Measurements from ENCODE around the gene CALD1. TPM values are rescaled to one million over a fixed set of nuclear protein-coding genes. Genes with fewer than 3 reads are reported as not detected.

CALD1 gene
- polyA plus RNA-seq, 1 donor from 2014 or later: 8.0 TPM

DNA sequence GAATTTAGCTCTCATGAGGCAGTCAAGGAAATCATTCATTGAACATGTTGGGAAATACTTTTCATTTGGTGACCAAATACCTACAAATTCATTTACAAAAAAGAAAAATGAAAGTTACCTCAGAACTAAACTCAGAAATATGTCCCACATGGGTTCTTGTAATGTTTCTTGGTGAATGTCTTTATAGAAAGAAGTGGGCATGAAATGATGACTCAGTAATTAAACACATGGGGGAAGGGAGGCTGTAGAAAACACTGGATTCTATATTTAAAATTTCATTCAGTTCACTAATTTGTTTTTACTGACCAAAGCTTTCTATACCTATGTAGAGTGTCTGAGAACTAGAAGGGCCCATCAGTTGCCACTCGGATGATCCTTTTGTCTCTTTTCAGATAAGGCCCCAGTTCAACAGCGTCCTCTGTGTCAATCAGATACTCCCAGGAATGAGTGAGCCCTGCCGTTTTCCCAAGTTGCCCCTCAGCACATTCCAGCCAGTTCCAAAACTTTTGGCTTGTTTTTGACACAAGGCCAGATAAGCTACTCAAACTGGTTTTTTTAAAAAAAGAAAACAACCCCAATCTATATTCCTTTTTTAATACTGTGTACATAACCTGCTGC, 157.6 kb downstream of the CALD1 start:
- no peak overlapping the region for H2AFZ ChIP-seq (ENCODE audit: low read depth, low read length)
- no peaks in the 10 kb centered on the region for H4K20me1 ChIP-seq (ENCODE audit: insufficient read depth)
- H3K27me3 ChIP-seq (ENCODE audit: insufficient read depth, low read depth, low read length): no peaks in the 10 kb centered on the region
- no peak overlapping the region for H3K4me2 ChIP-seq (ENCODE audit: low read length)
- H3F3A ChIP-seq (ENCODE audit: insufficient read depth, low read length, poor library complexity, severe bottlenecking): no peaks in the 10 kb centered on the region
- H3K27ac ChIP-seq (ENCODE audit: low read length): no peak overlapping the region
- no peaks in the 10 kb centered on the region for H3K9me2 ChIP-seq (ENCODE audit: insufficient read depth, low read length)
- TF ChIP-seq, protein P1, sequence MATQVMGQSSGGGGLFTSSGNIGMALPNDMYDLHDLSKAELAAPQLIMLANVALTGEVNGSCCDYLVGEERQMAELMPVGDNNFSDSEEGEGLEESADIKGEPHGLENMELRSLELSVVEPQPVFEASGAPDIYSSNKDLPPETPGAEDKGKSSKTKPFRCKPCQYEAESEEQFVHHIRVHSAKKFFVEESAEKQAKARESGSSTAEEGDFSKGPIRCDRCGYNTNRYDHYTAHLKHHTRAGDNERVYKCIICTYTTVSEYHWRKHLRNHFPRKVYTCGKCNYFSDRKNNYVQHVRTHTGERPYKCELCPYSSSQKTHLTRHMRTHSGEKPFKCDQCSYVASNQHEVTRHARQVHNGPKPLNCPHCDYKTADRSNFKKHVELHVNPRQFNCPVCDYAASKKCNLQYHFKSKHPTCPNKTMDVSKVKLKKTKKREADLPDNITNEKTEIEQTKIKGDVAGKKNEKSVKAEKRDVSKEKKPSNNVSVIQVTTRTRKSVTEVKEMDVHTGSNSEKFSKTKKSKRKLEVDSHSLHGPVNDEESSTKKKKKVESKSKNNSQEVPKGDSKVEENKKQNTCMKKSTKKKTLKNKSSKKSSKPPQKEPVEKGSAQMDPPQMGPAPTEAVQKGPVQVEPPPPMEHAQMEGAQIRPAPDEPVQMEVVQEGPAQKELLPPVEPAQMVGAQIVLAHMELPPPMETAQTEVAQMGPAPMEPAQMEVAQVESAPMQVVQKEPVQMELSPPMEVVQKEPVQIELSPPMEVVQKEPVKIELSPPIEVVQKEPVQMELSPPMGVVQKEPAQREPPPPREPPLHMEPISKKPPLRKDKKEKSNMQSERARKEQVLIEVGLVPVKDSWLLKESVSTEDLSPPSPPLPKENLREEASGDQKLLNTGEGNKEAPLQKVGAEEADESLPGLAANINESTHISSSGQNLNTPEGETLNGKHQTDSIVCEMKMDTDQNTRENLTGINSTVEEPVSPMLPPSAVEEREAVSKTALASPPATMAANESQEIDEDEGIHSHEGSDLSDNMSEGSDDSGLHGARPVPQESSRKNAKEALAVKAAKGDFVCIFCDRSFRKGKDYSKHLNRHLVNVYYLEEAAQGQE (IDR thresholded peaks at IDR 0.05; ENCODE audit: borderline replicate concordance): no peak
- TF ChIP-seq EP300 (conservative IDR thresholded peaks at IDR 0.05; ENCODE audit: poor library complexity, severe bottlenecking) (no peak), RAD21 (conservative IDR thresholded peaks at IDR 0.05) (no peak), CTCF (IDR thresholded peaks at IDR 0.05; ENCODE audit: poor library complexity, severe bottlenecking) (no peak), EZH2 (IDR thresholded peaks at IDR 0.05; ENCODE audit: borderline replicate concordance, insufficient read depth, low read length, poor library complexity, severe bottlenecking) (no peak), TAF1 (IDR thresholded peaks at IDR 0.05; ENCODE audit: low read depth) (no peak), POLR2AphosphoS5 (IDR thresholded peaks at IDR 0.05) (no peak), MXI1 (conservative IDR thresholded peaks at IDR 0.05; ENCODE audit: poor library complexity, severe bottlenecking) (no peak)
- no peaks in the 10 kb centered on the region for H3K36me3 ChIP-seq (ENCODE audit: insufficient read depth, low read length)
- H3K9ac ChIP-seq (ENCODE audit: low read length): no peak overlapping the region
- no peaks in the 10 kb centered on the region for H3K79me2 ChIP-seq (replicated peaks; ENCODE audit: insufficient read depth, low read length)
- no peak overlapping the region for H3K4me3 ChIP-seq (ENCODE audit: low read length)
- no peaks in the 10 kb centered on the region for H3K9me3 ChIP-seq (ENCODE audit: low read length)

DNA sequence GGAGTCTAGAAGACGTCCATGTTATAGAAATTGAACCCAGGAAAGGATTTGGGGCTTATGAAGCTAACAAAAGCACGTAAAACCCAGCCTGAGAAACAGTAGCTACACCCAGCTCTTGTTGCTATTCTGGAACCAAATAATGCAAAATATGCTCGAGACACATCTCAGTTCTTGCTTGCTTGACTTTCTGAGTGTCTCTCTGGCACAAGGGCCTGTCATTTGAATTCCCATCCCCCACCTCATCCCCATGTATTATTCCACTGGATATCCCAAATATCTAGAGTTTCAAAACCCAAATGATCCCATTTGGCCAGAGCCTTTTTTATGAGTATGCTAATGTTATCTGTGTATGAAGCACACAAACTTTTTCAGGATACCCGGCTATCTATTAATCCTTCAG, 158.7 kb downstream of the CALD1 start:
- no peak overlapping the region for H3K4me2 ChIP-seq (ENCODE audit: low read length)
- no peaks in the 10 kb centered on the region for H3K27me3 ChIP-seq (ENCODE audit: insufficient read depth, low read depth, low read length)
- no peaks in the 10 kb centered on the region for H4K20me1 ChIP-seq (ENCODE audit: insufficient read depth)
- no peaks in the 10 kb centered on the region for H3K36me3 ChIP-seq (ENCODE audit: insufficient read depth, low read length)
- H3K9me3 ChIP-seq (ENCODE audit: low read length): no peaks in the 10 kb centered on the region
- no peak overlapping the region for H2AFZ ChIP-seq (ENCODE audit: low read depth, low read length)
- no peaks in the 10 kb centered on the region for H3F3A ChIP-seq (ENCODE audit: insufficient read depth, low read length, poor library complexity, severe bottlenecking)
- TF ChIP-seq, protein P1 (IDR thresholded peaks at IDR 0.05; ENCODE audit: borderline replicate concordance): no peak
- TF ChIP-seq POLR2AphosphoS5 (IDR thresholded peaks at IDR 0.05) (no peak), RAD21 (conservative IDR thresholded peaks at IDR 0.05) (no peak), CTCF (IDR thresholded peaks at IDR 0.05; ENCODE audit: poor library complexity, severe bottlenecking) (no peak), EP300 (conservative IDR thresholded peaks at IDR 0.05; ENCODE audit: poor library complexity, severe bottlenecking) (no peak), EZH2 (IDR thresholded peaks at IDR 0.05; ENCODE audit: borderline replicate concordance, insufficient read depth, low read length, poor library complexity, severe bottlenecking) (no peak), MXI1 (conservative IDR thresholded peaks at IDR 0.05; ENCODE audit: poor library complexity, severe bottlenecking) (no peak), SMC3 (conservative IDR thresholded peaks at IDR 0.05; ENCODE audit: poor library complexity) (no peak), TAF1 (IDR thresholded peaks at IDR 0.05; ENCODE audit: low read depth) (no peak)
- no peak overlapping the region for H3K27ac ChIP-seq (ENCODE audit: low read length)
- no peak overlapping the region for H3K9ac ChIP-seq (ENCODE audit: low read length)
- H3K9me2 ChIP-seq (ENCODE audit: insufficient read depth, low read length): no peaks in the 10 kb centered on the region
- no peaks in the 10 kb centered on the region for H3K79me2 ChIP-seq (replicated peaks; ENCODE audit: insufficient read depth, low read length)
- H3K4me3 ChIP-seq (ENCODE audit: low read length): no peak overlapping the region
